C4-2B (cell line): Measurements from ENCODE around the gene PLOD2.

Experiments used
- CTCF ChIP-seq: fragments of 450-650 bp; conservative IDR thresholded peaks from 2 replicates; pipeline ENCODE4 v1.5.1; 2017; ENCODE audit warnings: mild to moderate bottlenecking
- ZFX ChIP-seq: fragments of 450-650 bp; IDR thresholded peaks from 2 replicates; pipeline ENCODE4 v1.6.1; 2017

- TF ChIP-seq CTCF (no peak), ZFX (no peak)
These were observed 56.9 kb downstream of the PLOD2 start for GRCh38 chr3:146104068-146104467.
